Right cardiac atrium (tissue), 5 donors: Measurements from ENCODE around the gene AS3MT. TPM values are rescaled to one million over a fixed set of nuclear protein-coding genes. Genes with fewer than 3 reads are reported as not detected.

ENCODE experiments used
- ATAC-seq, 2 donors: fragments of 200-7000 bp; cut with Tn5 transposase; one replicate each; pipeline versions ENCODE4 v1.8.0 to v1.9.1; 2020; ENCODE audit warnings: moderate library complexity in 2 of 2, mild to moderate bottlenecking in 1 of 2
- DNase-seq, 3 donors: peaks; one replicate each; pipeline ENCODE4 v3.0.0-alpha.2; 2020
- H3K27ac ChIP-seq: one replicate; pipeline ENCODE4 v1.5.1; 2013; ENCODE audit warnings: mild to moderate bottlenecking, low read length, control low read depth, moderate library complexity
- H3K27me3 ChIP-seq: one replicate; pipeline ENCODE4 v1.6.1; 2013; ENCODE audit not compliant: control insufficient read depth, insufficient read depth
- H3K4me1 ChIP-seq: one replicate; pipeline ENCODE4 v1.6.1; 2013; ENCODE audit warnings: low read length; ENCODE audit not compliant: control insufficient read depth, insufficient read depth
- H3K4me3 ChIP-seq: one replicate; pipeline ENCODE4 v1.5.1; 2013; ENCODE audit warnings: low read length, control low read depth
- H3K9me3 ChIP-seq: one replicate; pipeline ENCODE4 v1.6.1; 2013; ENCODE audit warnings: low read length; ENCODE audit not compliant: control insufficient read depth
- WGBS: extraction: QIAGEN DNeasy Blood & Tissue Kit; methylation state at CpG from one replicate; pipeline ENCODE4 v1.1.7; 2013; 5-methylcytosine and 5-hydroxymethylcytosine counted together
- intact Hi-C, 4 donors: fragments of 100-400 bp; cut with DNase I; formaldehyde crosslinking; loops; one replicate each; pipeline versions ENCODE4 v1.11.0 to v1.14.0; 2022 to 2023
- polyA plus RNA-seq: library from polyadenylated mRNA; stranded (reverse); fragments of 200-250 nt; gene quantifications from one replicate; pipeline ENCODE4 v1.2.3, GENCODE V29; 2013
- total RNA-seq, 4 donors: library from RNA; stranded (reverse); fragmentation: NEBNext Ultra II Directional; extraction: Animal tissue kit (Norgen Biotek cat#: 25700); gene quantifications; one replicate each; pipeline ENCODE4 v1.2.1, GENCODE V29; 2021
- donor health status: healthy with polysubstance abuse.
- donor health status: DM: no; HTN: yes; CAD: no.
- donor health status: DM: no; HTN: no; CAD: no.
- donor health status: DM: no; HTN: yes; CAD: no; lungs with severe emphysema.
- donor health status: DM: yes; HTN: yes; CAD: no.

The AS3MT gene
- total and polyA plus RNA-seq, 5 donors, result 10.0 to 35.2 (median 14.2) TPM

DNA sequence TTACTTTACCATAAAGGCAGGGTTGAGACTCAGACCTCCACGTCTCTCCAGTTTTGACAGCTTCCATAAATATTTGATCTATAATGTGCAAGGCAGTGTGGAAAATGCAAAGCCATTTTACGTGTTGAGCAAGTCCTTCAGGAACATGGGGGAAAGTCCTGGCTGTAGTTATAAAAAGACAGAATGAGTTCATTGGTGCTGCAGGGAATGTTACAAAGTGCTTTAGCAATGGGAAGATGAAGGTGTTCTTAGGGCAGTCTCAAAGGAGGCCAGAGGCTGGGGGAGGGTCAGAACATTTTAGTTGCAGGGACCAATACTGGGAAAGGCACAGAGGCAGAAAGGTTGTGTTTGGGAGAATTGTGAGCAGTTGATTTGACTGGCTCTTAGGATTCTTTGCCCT, 76.7 kb downstream of the AS3MT start:
- intact Hi-C loops, result no loop called here
- Histone ChIP-seq H3K27ac (no peak overlapping the region), H3K4me3 (no peak overlapping the region), H3K27me3 (no peaks in the 10 kb centered on the region), H3K4me1 (peaks cover 4% of the 10 kb centered on the region), H3K9me3 (no peaks in the 10 kb centered on the region)
- ATAC-seq, result no peak
- DNase-seq, result no peak
- 94% methylated on average over 2 of the region's 2 CpGs for WGBS

- no peak for DNase-seq
- H3K4me3 ChIP-seq, result no peak overlapping the region
- H3K9me3 ChIP-seq, result no peaks in the 10 kb centered on the region
- WGBS, result 94% methylated on average over 2 of the region's 2 CpGs
- no peaks in the 10 kb centered on the region for H3K27me3 ChIP-seq
- H3K4me1 ChIP-seq, result peaks cover 3% of the 10 kb centered on the region
- no peak for ATAC-seq
- intact Hi-C loops, result no loop called here
- H3K27ac ChIP-seq, result no peak overlapping the region
These were observed 77.7 kb downstream of the AS3MT start for GRCh38 chr10:102946992-102947391.

GRCh38 chr10:102948176-102948575, 78.9 kb downstream of the AS3MT start:
- no peaks in the 10 kb centered on the region for H3K27me3 ChIP-seq
- no peak overlapping the region for H3K27ac ChIP-seq
- no peak for DNase-seq
- intact Hi-C loops, result no loop called here
- no peaks in the 10 kb centered on the region for H3K9me3 ChIP-seq
- no peak for ATAC-seq
- WGBS, result 83% methylated on average over 4 of the region's 4 CpGs
- no peak overlapping the region for H3K4me3 ChIP-seq
- H3K4me1 ChIP-seq, result peaks cover 3% of the 10 kb centered on the region

DNA sequence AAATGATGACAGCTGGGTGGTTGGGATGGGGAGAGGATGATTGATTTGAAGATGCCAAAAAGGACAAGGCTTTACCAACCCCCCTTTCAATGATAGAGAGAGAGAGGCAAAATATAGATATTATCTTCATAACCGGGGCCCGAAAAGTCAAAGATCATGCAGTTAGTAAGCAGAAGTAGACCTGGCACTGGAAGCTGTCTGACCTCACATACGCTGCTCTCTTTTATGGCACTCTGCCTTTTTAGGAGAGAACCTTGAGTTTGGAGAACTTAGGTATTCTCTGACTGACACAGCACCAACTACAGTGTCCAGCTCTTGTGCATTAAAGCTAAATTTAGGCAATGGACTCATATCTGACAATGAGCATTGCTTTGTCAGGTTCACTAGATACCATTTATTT, 79.5 kb downstream of the AS3MT start:
- Histone ChIP-seq H3K27me3 (no peaks in the 10 kb centered on the region), H3K27ac (no peak overlapping the region), H3K4me3 (no peak overlapping the region), H3K4me1 (peaks cover 3% of the 10 kb centered on the region), H3K9me3 (no peaks in the 10 kb centered on the region)
- WGBS, result 94% methylated on average over 3 of the region's 3 CpGs
- intact Hi-C loops, result no loop called here
- no peak for DNase-seq
- ATAC-seq, result no peak

DNA sequence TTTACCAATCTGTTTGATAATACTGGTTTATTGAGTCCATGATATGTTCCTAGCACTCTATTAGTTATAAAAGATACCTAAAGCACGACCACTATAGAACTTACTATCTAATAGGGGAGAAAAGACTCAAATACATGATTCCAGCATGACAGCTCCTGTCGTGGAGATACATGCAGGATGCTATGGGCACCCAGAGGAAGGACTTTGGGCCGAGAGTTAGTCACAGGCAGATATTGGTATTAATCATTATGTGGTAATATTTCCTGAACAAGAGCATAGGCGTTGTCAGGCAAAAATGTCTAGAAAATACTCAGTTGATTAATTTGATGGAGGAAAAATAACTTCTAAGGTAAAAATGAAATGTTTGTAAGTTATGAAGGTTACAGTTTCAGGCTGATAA, 80.6 kb downstream of the AS3MT start:
- ATAC-seq (no peak), DNase-seq (no peak)
- Histone ChIP-seq H3K4me3 (no peak overlapping the region), H3K27me3 (no peaks in the 10 kb centered on the region), H3K4me1 (peaks cover 3% of the 10 kb centered on the region), H3K9me3 (no peaks in the 10 kb centered on the region), H3K27ac (no peak overlapping the region)
- intact Hi-C loops, result no loop called here
- WGBS, result 84% methylated on average over 4 of the region's 4 CpGs

DNA sequence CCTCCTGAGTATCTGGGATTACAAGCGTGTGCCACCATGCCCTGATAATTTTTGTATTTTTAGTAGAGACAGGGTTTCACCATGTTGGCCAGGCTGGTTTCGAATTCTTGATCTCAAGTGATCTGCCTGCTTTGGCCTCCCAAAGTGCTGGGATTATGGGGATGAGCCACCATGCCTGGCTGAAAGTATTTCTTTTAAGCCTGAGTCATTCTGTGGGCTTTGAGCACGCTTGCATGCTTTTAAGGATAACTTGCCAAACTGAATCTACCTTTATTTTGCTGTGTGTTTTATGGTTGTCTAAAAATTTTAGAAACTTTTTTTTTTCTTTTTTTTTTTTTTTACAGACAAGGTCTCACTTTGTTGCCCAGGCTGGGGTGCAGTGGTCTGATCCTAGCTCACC, 82.0 kb downstream of the AS3MT start:
- no peak for ATAC-seq
- intact Hi-C loops, result no loop called here
- H3K4me1 ChIP-seq, result no peaks in the 10 kb centered on the region
- H3K27me3 ChIP-seq, result no peaks in the 10 kb centered on the region
- no peaks in the 10 kb centered on the region for H3K9me3 ChIP-seq
- H3K4me3 ChIP-seq, result no peak overlapping the region
- H3K27ac ChIP-seq, result no peak overlapping the region
- no peak for DNase-seq
- whole genome bisulfite sequencing, result 98% methylated on average over 3 of the region's 3 CpGs

Other genes starting within 250 kb of the AS3MT start
- 100 to 1,000 TPM; 104 to 120 (median 109) TPM for gene TRIM8, start 225.0 kb upstream of the AS3MT start, total RNA-seq
- 71.4 TPM for gene TRIM8, start 225.0 kb upstream of the AS3MT start, polyA plus RNA-seq
- gene ARL3, start 155.1 kb upstream of the AS3MT start, total RNA-seq, result 10 to 100 TPM; 13.0 to 18.3 (median 14.9) TPM
- gene ARL3, start 155.1 kb upstream of the AS3MT start, polyA plus RNA-seq, result 16.3 TPM
- 1 to 10 TPM; 1.8 to 4.8 (median 2.4) TPM for gene SFXN2, start 154.8 kb upstream of the AS3MT start, total RNA-seq
- 1.8 TPM for gene SFXN2, start 154.8 kb upstream of the AS3MT start, polyA plus RNA-seq
- gene WBP1L, start 125.5 kb upstream of the AS3MT start, total RNA-seq, result 10 to 100 TPM; 35.2 to 50.5 (median 37.8) TPM
- 19.1 TPM for gene WBP1L, start 125.5 kb upstream of the AS3MT start, polyA plus RNA-seq
- not detected for gene CYP17A1, start 32.1 kb upstream of the AS3MT start, total RNA-seq
- gene CYP17A1, start 32.1 kb upstream of the AS3MT start, polyA plus RNA-seq, result 0.11 TPM
- gene BORCS7, start 15.2 kb upstream of the AS3MT start, total RNA-seq, result 10 to 100 TPM; 17.7 to 25.8 (median 20.4) TPM
- 24.4 TPM for gene BORCS7, start 15.2 kb upstream of the AS3MT start, polyA plus RNA-seq
- 1 to 10 TPM; 3.6 to 4.6 (median 3.8) TPM for gene CNNM2, start 48.8 kb downstream of the AS3MT start, total RNA-seq
- 1.4 TPM for gene CNNM2, start 48.8 kb downstream of the AS3MT start, polyA plus RNA-seq